ENCODE data around the gene NPHP3.

The NPHP3 gene

DNA sequence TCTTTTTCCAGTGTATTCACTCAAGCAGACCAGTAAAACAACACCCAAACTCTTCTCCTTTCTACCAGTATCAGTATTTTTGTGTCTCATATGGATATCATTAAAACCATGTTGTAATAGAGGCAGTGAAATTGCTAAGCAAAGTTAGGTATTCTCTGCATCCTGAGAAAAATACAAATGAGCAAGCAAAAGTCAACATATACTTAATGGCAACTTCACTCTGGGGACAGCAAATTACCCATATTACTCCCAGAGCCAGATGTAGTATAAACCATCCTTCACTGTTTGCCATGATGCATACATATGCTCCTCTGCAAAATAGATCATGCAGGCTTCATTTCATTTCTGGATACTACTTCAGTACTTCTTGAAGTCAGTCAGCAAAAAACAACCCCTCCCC, 40.0 kb downstream of the NPHP3 start:
- no peak for DNase-seq

DNA sequence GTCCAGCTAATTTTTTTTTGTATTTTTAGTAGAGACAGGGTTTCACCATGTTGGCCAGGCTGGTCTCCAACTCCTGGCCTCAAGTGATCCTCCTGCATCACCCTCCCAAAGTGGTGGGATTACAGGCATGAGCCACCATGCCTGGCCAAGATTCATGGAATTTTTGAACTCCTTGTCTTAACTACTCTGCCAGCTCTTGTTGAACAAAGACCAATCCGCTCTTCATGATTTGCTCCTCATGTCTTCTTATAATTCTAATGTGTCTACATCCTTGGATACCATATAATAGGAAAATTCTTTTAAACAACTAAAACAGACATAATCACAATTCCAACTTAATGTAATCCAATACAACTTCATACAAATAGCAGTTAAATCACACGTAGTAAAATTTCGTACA, 40.8 kb downstream of the NPHP3 start:
- DNase-seq: no peak

DNA sequence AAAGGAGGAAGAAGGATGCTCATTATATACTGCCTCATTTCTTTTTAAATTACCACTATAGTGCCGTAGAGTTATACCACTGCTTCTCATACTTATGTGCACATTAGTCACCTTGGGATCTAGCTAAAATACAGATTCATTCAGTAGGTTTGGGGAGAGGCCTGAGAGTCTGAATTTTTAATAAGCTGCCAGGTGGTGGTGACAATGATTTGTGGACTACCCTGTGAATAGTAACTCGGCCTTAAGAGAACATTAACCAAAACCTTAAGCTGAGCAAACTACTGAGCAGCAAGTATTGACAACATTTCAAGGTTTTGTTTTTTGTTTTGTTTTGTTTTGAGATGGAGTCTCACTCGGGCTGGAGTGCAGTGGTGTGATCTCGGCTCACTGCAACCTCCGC, 42.3 kb downstream of the NPHP3 start:
- no peak for DNase-seq

DNA sequence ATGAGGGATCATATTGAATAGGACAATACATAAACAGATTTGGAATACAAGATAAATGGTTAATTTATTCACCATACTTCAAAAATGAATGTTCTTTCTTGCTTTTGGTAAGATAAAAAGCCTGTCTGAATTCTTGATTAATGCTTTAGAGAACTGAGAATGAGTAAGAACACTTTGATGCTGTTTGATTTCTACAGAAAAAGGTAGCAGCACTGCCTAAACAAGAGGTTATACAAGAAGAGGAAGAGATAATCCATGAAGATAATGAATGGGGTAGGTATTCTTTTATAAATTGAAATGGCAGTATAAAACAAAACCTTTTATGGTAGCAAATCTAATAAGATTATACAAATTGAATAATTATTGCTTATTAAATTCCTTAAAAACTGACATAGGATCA, 46.8 kb downstream of the NPHP3 start:
- DNase-seq: no peak

GRCh38 chr3:132669256-132669777, 52.9 kb downstream of the NPHP3 start:
- no peak for DNase-seq

DNA sequence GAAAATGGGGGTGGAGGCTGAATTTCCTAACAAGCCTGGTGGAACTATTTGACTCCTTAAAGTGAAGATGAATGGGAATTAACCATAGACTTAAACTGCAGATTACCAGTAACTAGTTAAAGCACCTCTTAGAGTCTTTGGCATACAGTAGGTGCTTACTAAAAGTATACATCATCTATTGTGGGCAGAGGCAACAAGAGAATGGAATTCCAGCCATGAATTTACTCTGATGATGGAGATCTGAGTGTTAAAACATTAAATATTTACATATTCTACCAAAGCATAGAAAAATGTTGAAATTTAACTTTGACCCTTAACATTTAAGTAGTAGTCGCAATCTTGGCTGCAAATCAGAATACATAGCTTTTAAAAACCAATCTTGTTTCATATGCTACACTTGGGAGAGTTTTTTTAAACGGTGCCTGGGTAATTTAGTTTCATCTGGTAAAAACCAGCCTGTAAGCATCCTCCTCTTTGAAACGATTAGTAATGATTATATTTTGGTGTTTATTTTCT, 56.9 kb downstream of the NPHP3 start:
- no peak for DNase-seq

GRCh38 chr3:132662212-132662611, 60.0 kb downstream of the NPHP3 start:
- DNase-seq: peak; percentile 33

DNA sequence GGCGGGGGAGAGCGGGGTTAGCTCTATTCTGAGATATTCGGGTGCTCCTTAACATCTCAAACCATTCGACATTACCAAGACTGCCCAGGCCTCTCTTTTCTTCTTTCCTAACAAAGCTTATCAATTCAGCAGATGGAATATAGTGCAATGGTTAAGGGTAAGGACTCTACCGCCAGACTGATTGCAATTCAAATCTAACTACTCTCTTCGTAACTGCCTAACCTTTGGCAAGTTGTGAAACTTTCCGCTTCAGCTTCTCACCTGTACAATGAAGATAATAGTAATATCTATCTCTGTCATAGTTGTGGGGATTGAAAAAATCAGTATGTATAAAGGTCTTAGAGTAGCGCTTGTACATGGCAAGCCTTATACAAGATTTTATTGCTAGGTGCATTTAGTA, 61.1 kb downstream of the NPHP3 start:
- no peak for DNase-seq

DNA sequence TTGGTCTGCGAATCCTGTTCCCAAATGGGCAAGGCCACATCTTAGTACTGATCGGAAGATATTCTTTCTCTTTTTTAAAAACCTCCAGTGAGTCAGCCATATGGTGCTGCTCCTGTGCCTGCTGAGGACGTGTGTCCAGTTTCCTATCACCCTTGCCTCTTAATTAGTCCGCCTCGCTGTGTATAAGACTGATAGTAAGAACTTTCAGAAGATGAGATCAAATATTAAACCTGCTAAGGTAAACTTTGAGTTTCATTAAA, 61.5 kb downstream of the NPHP3 start:
- no peak for DNase-seq

DNA sequence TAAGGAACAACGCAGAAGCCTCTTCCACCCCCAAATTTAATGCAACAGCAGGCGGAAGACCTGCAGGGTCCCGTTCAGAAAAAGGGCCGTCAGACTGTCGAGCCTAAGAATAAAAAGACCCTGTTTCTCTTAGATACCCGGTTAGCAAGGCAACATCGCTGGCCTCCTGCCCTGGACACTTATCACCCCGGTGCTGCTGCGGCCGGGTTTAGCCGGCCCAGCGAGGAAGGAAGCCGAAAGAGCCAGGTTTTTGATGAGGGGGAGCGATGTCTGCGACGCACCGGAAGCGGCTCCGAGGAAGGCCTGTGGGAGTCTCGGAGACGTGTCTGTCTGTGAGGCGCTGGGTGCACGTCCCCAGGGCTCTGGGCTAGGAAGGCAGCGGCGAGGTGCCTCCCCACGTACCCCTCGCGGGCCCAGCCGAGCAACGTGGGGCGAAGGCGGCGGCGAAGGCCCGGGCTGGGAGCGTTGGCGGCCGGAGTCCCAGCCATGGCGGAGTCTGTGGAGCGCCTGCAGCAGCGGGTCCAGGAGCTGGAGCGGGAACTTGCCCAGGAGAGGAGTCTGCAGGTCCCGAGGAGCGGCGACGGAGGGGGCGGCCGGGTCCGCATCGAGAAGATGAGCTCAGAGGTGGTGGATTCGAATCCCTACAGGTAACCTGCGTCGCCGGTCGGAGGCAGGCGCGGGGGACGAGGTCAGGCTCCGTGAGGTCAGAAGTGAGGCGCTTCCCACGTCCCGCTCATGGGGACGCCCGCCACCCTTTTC, 62.0 kb downstream of the NPHP3 start, which contains the start of gene UBA5:
UBA5 (plus strand) TSS at position 278 of the 759 bp plus-strand sequence; CDS start at position 487, 209 bp downstream.
- DNase-seq: no peak

DNA sequence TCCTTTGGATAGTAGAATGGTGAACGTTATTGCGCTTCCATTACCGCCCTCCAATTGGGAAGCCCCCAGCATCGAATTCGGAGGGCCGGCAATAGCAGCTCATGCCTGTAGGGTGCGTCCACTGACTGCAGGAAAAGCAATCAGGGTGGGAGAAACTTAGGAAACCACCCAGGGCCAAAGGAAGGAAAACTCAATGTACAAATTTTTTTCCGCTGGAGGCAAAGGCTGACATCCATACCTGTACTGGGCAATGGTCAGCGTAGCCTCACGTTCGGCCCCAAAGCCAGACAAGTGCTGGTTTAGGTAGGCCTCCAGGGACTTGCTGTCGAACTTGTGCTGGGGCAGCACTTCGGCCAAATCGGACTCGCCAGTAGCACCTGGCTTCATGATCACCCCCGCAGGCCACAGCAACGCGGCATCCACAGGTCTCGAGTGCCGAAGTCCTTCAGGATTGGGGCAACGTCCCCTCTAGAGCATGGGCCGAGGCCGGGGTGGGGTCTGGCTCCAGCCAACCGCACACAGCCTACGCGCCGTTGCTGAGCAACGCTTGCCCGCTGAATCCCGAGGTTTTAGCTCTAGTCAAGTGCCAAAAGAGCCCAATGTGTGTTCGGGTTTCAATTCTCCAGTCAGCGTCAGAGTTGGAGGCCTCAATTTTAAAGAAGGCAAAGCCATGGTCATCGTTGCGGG, 62.7 kb downstream of the NPHP3 start, which contains the start of gene ACAD11:
ACAD11 (minus strand) TSS at position 445 of the 687 bp plus-strand sequence; CDS start at position 387, 58 bp downstream.
- DNase-seq: peak; percentile 32

- no peak for DNase-seq
Measured at GRCh38 chr3:132659000-132659364, 63.2 kb downstream of the NPHP3 start.

DNA sequence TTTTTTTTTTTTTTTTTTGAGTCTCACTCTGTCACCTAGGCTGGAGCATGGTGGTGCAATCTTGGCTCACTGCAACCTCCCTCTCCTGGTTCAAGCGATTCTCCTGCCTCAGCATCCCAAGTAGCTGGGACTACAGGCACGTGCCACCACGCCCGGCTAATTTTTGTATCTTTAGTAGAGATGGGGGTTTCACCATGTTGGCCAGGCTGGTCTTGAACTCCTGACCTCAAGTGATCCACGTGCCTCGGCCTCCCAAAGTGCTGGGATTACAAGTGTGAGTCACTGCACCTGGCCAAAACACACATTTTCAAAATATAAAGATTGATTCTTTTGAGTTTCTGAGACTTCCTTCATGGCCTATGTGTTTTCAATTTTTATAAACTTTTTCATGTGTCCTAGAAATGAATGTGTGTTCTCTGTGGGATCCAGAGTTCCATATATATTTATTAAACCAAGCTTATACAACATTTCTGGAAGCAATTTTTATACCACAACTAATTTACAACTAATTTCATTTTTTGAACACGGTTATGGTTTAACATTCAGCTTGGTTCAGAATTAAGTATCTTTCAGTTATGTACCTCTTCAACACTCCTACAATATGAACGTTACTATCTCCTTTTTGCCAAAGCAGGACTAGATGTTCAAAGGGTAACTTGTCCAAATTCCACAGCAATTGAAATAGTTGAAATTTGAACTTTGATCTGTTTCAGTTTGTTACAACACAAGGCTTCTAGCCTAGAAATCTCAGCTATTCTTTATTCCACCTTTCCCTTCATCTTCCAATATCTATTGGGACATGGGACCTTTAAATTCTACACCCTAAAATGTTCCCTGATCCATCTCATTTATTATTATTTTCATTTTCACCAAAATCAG, 64.1 kb downstream of the NPHP3 start:
- DNase-seq: no peak

GRCh38 chr3:132655471-132655870, 66.7 kb downstream of the NPHP3 start:
- DNase-seq: no peak

DNA sequence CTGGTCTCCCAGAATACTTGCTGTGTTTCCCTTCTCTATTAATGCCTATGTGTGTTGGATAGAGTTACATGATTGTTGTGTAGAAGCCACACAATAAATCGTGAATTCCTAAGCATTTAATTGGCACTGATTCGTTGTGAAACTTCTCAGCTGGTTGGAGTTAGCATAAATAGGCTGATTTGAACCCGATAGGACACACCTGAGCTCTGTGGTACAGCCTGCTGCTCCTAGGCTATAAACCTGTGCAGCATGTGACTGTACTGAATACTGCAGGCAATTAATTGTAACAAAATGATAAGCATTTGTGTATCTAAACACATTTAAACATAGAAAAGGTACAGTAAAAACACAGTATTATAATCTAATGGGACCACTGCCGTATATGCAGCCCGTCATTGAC, 67.5 kb downstream of the NPHP3 start:
- no peak for DNase-seq

GRCh38 chr3:132654190-132654589, 68.0 kb downstream of the NPHP3 start:
- DNase-seq: no peak

- no peak for DNase-seq
Measured at GRCh38 chr3:132652640-132653270, 69.5 kb downstream of the NPHP3 start.

- DNase-seq: no peak
Measured at GRCh38 chr3:132650153-132650552, 72.1 kb downstream of the NPHP3 start.

GRCh38 chr3:132645058-132645457, 77.2 kb downstream of the NPHP3 start:
- DNase-seq: no peak

DNA sequence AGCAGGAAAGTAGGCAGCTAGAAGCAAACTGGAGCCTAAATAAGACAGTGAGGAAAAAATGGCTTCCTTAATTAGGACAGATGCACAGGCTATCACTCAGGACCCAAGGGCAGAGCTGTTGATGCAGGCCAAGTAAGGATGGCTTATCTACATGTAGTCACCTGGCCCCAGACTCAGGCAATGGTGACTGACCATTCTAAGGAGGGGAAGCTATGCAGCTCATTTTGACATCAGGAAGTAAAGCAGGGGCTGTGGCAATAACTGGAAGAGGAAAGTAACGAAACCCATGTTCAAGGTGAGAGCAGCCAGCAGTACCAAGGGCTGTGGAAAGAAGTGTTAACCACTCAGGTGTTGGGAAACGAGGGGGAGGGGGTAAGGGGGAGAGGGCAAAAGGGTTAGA, 78.8 kb downstream of the NPHP3 start:
- DNase-seq: no peak

DNA sequence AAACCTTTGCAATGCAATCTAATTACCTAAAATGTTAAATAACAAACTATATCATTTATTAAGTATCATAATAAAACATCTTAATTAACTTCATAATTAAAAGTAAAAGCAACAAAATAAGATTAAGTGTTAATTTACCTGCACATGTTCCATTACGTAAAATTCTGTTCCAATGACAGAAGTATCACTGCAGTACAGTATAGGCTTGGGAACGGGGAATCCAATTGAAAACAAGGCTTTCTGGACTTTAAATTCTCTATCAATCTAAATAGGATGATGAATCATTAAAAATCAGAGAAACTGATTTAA, 79.7 kb downstream of the NPHP3 start:
- DNase-seq: no peak

DNA sequence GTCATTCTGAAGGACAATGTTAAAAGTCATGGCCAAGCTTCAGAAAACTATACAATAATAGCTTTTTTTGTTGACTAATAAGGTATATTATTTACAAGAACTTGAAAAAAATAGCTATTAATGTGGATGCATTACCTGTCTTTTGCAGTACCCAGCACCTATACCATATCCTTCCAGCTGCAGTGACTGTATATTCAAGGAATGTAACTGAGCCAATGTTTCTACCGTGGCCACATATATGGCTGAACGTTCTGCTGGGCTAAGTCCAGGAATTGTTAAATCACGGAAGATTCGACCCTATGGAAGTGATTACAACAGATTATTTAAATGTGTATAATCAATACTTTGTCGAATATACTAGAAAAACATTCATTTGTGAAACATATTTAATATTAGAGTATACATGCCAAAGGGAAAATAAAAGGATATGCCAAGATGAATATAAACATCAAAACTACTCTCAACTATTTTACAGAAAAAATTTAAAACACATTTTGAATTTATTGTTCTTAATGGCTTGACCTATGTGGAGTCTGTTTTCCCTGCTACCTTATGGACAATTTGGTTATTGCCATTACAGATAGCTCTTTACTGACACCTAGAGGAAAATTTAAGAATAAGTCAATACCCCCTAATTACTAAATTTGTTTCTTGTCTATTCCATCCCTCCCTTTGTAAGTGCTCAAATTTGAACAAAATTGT, 80.2 kb downstream of the NPHP3 start:
- peak; percentile 65 for DNase-seq
